Measurements from ENCODE around the gene SERGEF.
A peak's percentile ranks its signal among the peaks of the same experiment; 100 is the strongest.

Gene SERGEF

GRCh38 chr11:17859552-17859951 is 153.3 kb downstream of the SERGEF start:
- DNase-seq (ENCODE audit: low spot score), result no peak

GRCh38 chr11:17855531-17856290 is 157.1 kb downstream of the SERGEF start:
- DNase-seq (ENCODE audit: low spot score), result no peak

- no peak for DNase-seq (ENCODE audit: low spot score)
Observed at GRCh38 chr11:17853280-17853679, 159.6 kb downstream of the SERGEF start.

- no peak for DNase-seq (ENCODE audit: low spot score)
Observed at GRCh38 chr11:17852246-17852645, 160.6 kb downstream of the SERGEF start.

GRCh38 chr11:17851697-17852096 is 161.2 kb downstream of the SERGEF start:
- no peak for DNase-seq (ENCODE audit: low spot score)

- DNase-seq (ENCODE audit: low spot score), result no peak
Observed at GRCh38 chr11:17850336-17850735, 162.5 kb downstream of the SERGEF start.

- DNase-seq (ENCODE audit: low spot score), result no peak
Observed at GRCh38 chr11:17848715-17849114, 164.1 kb downstream of the SERGEF start.

- no peak for DNase-seq (ENCODE audit: low spot score)
Observed at GRCh38 chr11:17846852-17847453, 165.9 kb downstream of the SERGEF start.

- no peak for DNase-seq (ENCODE audit: low spot score)
Observed at GRCh38 chr11:17845431-17845881, 167.4 kb downstream of the SERGEF start.

- DNase-seq (ENCODE audit: low spot score), result no peak
Observed at GRCh38 chr11:17840101-17840548, 172.7 kb downstream of the SERGEF start.

GRCh38 chr11:17839450-17839849 is 173.4 kb downstream of the SERGEF start:
- DNase-seq (ENCODE audit: low spot score), result no peak

GRCh38 chr11:17838102-17838501 is 174.7 kb downstream of the SERGEF start:
- DNase-seq (ENCODE audit: low spot score), result no peak

- DNase-seq (ENCODE audit: low spot score), result no peak
Observed at GRCh38 chr11:17831883-17832282, 181.0 kb downstream of the SERGEF start.

GRCh38 chr11:17831228-17831627 is 181.6 kb downstream of the SERGEF start:
- no peak for DNase-seq (ENCODE audit: low spot score)

- DNase-seq (ENCODE audit: low spot score), result no peak
Observed at GRCh38 chr11:17828311-17828751, 184.5 kb downstream of the SERGEF start.

- DNase-seq (ENCODE audit: low spot score), result no peak
Observed at GRCh38 chr11:17827006-17827405, 185.8 kb downstream of the SERGEF start.

GRCh38 chr11:17822401-17822781 is 190.5 kb downstream of the SERGEF start:
- no peak for DNase-seq (ENCODE audit: low spot score)

- peak; percentile 59 for DNase-seq (ENCODE audit: low spot score)
Observed at GRCh38 chr11:17821648-17822400, 191.0 kb downstream of the SERGEF start.

GRCh38 chr11:17816232-17816931 is 196.5 kb downstream of the SERGEF start:
- DNase-seq (ENCODE audit: low spot score), result no peak

GRCh38 chr11:17814546-17814945 is 198.3 kb downstream of the SERGEF start:
- no peak for DNase-seq (ENCODE audit: low spot score)

GRCh38 chr11:17813391-17814059 is 199.3 kb downstream of the SERGEF start:
- no peak for DNase-seq (ENCODE audit: low spot score)

- DNase-seq (ENCODE audit: low spot score), result no peak
Observed at GRCh38 chr11:17812865-17813187, 200.0 kb downstream of the SERGEF start.
